Upper lobe of left lung (tissue), 6 donors: ENCODE data around the gene C1orf21. TPM values are rescaled to one million over a fixed set of nuclear protein-coding genes. Genes with fewer than 3 reads are reported as not detected.
"Not testable (repeated sequence)": the region's sequence is repeated elsewhere in the genome, so short reads cannot be mapped to it uniquely, and the experiment has no call there.

Experiments used
- ATAC-seq, 2 donors: fragments of 200-7000 bp; cut with Tn5 transposase; one replicate each; pipeline ENCODE4 v1.9.1; 2022; ENCODE audit warnings: mild to moderate bottlenecking in 2 of 2, moderate library complexity in 2 of 2; ENCODE audit not compliant: low FRiP score in 2 of 2
- DNase-seq, 2 donors: peaks; one replicate each; pipeline ENCODE4 v3.0.0-alpha.2; 2019 to 2020
- H3K27ac ChIP-seq, 4 donors: fragments of 200-600 bp; sonication (generic); one replicate each; pipeline ENCODE4 v1.5.1; 2016 to 2019
- H3K27me3 ChIP-seq, 4 donors: fragments of 200-600 bp; sonication (generic); one replicate each; pipeline ENCODE4 v1.5.1; 2017 to 2019
- H3K36me3 ChIP-seq, 4 donors: fragments of 200-600 bp; sonication (generic); one replicate each; pipeline ENCODE4 v1.5.1; 2016 to 2019
- H3K4me1 ChIP-seq, 4 donors: fragments of 200-600 bp; sonication (generic); one replicate each; pipeline ENCODE4 v1.5.1; 2018 to 2019
- H3K4me3 ChIP-seq, 4 donors: fragments of 200-600 bp; sonication (generic); one replicate each; pipeline ENCODE4 v1.5.1; 2017 to 2019; ENCODE audit warnings: mild to moderate bottlenecking in 2 of 4, moderate library complexity in 1 of 4
- H3K9me3 ChIP-seq, 4 donors: fragments of 200-600 bp; sonication (generic); one replicate each; pipeline ENCODE4 v1.5.1; 2018 to 2019
- EP300 ChIP-seq, 4 donors: sonication (generic); formaldehyde crosslinking; IDR thresholded peaks; one replicate each; pipeline ENCODE4 v1.5.1; 2017; ENCODE audit warnings: antibody characterized with exemption in 4 of 4, control low read depth in 2 of 4
- POLR2A ChIP-seq, 4 donors: fragments of 450-650 bp; IDR thresholded peaks; one replicate each; pipeline ENCODE4 v1.5.1; 2016 to 2017; ENCODE audit warnings: antibody characterized with exemption in 4 of 4, mild to moderate bottlenecking in 2 of 4
- POLR2AphosphoS5 ChIP-seq, 2 donors: sonication (generic); formaldehyde crosslinking; IDR thresholded peaks; one replicate each; pipeline ENCODE4 v1.5.1; 2017; ENCODE audit warnings: antibody characterized with exemption in 2 of 2
- WGBS, 2 donors: methylation state at CpG; one replicate each; pipeline ENCODE4 v1.1.5; 2017 to 2018; 5-methylcytosine and 5-hydroxymethylcytosine counted together
- total RNA-seq, 6 donors: library from RNA; depleted of rRNA in 4 of 6; stranded (reverse); fragments of >200 nt in 4 of 6; gene quantifications; one replicate each; pipeline versions ENCODE4 v1.1.0 to v1.2.1, GENCODE V29; 2016 to 2021
- TF ChIP-seq, protein P1 (sequence below), 6 experiments: fragments of 450-650 bp in 4 of 6; fragments of 200-600 bp in 2 of 6; sonication (generic) in 2 of 6; IDR thresholded peaks; one replicate each; pipeline ENCODE4 v1.5.1; 2016 to 2019; ENCODE audit warnings: antibody characterized with exemption in 6 of 6
- donor health status: DM: no; HTN: no; CAD: no; lungs with moderate emphysema.
- donor health status: DM: no; HTN: yes; CAD: no; lungs with severe emphysema.

C1orf21 gene
- total RNA-seq, 6 donors from 2014 or later = 21.4 to 110 (median 49.2) TPM

DNA sequence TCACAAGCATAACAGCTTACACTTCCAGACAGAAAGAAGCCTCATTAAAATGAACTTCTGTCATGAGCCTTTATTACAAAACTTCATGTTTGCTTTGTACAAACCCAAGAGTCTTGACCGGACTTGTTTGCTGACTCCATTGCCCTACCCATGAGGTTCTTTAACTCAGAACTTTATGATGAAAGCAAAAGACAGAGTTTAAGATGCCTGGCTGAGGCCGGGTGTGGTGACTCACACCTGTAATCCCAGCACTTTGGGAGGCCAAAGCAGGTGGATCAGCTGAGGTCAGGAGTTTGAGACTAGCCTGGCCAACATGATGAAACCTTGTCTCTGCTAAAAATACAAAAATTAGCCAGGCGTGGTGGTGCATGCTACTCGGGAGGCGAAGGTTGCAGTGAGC is 225.4 kb downstream of the C1orf21 start:
- WGBS, 2 donors = 67 to 70% methylated on average over 5 of the region's 5 CpGs
- H3K9me3 ChIP-seq, H3K4me3 ChIP-seq, H3K27me3 ChIP-seq, H3K36me3 ChIP-seq: not testable (repeated sequence)
- peak overlapping the region in 2 of 4 donors; percentile 13 for H3K27ac ChIP-seq
- H3K4me1 ChIP-seq = peaks cover 4 to 16% (median 12%) of the 10 kb centered on the region in 4 donors
- peak; percentile 10 to 71 for ATAC-seq
- peak in 1 of 2 donors; percentile 56 for DNase-seq
- TF ChIP-seq EP300 (IDR thresholded peaks at IDR 0.05) = peak in 1 of 4 donors; percentile 45

DNA sequence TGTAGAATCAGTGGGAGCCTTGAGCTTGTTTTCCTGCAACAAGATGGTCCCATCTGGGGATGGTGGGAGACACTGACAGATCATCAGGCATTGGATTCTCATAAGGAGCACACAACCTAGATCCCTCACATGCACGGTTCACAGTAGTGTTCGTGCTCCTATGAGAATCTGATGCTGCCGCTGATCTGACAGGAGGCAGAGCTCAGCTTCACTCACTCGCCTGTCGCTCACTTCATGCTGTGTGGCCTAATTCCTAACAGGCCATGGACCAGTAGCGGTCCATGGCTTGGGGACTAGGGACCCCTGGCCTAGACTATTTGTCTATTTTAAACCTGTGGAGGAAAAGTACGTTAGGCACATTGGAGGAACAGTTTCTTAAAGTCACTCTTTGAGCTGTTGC is 227.8 kb downstream of the C1orf21 start:
- DNase-seq = no peak
- 91 to 97% methylated on average over 3 to 7 of the region's 7 CpGs for WGBS, 2 donors
- no peak for ATAC-seq
- H3K4me3 ChIP-seq = no peak overlapping the region
- no peak overlapping the region for H3K27ac ChIP-seq
- TF ChIP-seq, protein P1, sequence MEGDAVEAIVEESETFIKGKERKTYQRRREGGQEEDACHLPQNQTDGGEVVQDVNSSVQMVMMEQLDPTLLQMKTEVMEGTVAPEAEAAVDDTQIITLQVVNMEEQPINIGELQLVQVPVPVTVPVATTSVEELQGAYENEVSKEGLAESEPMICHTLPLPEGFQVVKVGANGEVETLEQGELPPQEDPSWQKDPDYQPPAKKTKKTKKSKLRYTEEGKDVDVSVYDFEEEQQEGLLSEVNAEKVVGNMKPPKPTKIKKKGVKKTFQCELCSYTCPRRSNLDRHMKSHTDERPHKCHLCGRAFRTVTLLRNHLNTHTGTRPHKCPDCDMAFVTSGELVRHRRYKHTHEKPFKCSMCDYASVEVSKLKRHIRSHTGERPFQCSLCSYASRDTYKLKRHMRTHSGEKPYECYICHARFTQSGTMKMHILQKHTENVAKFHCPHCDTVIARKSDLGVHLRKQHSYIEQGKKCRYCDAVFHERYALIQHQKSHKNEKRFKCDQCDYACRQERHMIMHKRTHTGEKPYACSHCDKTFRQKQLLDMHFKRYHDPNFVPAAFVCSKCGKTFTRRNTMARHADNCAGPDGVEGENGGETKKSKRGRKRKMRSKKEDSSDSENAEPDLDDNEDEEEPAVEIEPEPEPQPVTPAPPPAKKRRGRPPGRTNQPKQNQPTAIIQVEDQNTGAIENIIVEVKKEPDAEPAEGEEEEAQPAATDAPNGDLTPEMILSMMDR (IDR thresholded peaks at IDR 0.05) = no peak
- TF ChIP-seq POLR2AphosphoS5 (IDR thresholded peaks at IDR 0.05) (peak in 1 of 2 donors; percentile 17), POLR2A (IDR thresholded peaks at IDR 0.05) (no peak), EP300 (IDR thresholded peaks at IDR 0.05) (no peak)
- peaks cover 0 to under 1% (median 0%) of the 10 kb centered on the region in 4 donors for H3K36me3 ChIP-seq
- peaks cover 4 to 16% (median 12%) of the 10 kb centered on the region in 4 donors for H3K4me1 ChIP-seq
- no peaks in the 10 kb centered on the region for H3K9me3 ChIP-seq
- H3K27me3 ChIP-seq = no peaks in the 10 kb centered on the region

DNA sequence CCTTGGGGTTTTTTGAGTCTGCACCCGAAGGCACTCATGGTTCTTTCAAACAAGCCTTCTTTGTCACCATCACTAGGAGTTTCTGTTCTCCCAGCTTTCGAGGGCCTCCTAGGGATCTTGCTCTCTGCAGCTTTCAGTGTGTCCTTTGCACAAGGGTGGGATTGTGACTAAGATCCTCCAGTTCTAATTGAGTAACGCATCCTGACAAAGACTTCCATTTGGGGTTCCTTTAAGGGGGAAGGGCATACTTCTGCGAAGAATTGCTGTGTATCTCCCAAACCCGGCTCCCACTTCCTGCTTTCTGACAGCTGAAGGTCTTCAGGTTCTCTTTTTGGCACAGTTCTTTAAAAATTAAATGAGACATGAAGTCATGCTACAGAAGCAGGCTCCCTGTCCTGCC is 228.5 kb downstream of the C1orf21 start:
- Histone ChIP-seq H3K27ac (no peak overlapping the region), H3K27me3 (no peaks in the 10 kb centered on the region), H3K4me3 (no peak overlapping the region), H3K4me1 (peaks cover 4 to 17% (median 13%) of the 10 kb centered on the region in 4 donors), H3K9me3 (no peaks in the 10 kb centered on the region), H3K36me3 (peaks cover 0 to 3% (median 0%) of the 10 kb centered on the region in 4 donors)
- ATAC-seq (peak in 1 of 2 donors; percentile 15), DNase-seq (peak in 1 of 2 donors; percentile 37)
- TF ChIP-seq POLR2AphosphoS5 (IDR thresholded peaks at IDR 0.05) = no peak
- TF ChIP-seq EP300 (IDR thresholded peaks at IDR 0.05) = no peak
- TF ChIP-seq POLR2A (IDR thresholded peaks at IDR 0.05) = no peak
- TF ChIP-seq, protein P1 (IDR thresholded peaks at IDR 0.05) = no peak
- WGBS, 2 donors = 61 to 76% methylated on average over 5 of the region's 5 CpGs

DNA sequence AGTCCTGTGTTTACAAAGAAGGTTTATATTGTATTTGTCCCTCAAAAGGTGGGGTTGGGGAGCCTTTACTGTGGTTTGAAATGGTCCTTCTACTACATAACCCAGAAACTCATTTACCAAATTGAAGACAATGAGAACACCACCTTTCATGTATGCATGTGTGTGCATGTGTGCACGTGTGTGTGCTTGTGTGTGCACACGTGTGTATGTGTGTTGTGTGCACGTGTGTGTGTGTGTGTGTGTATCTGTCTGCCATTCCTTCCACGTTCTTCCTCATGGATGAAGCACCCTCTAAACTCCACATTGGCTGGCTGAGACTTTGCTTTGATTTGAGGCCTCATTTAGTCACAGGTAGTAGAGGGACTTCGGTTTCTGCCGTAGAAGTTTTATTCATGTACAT is 229.7 kb downstream of the C1orf21 start:
- TF ChIP-seq, protein P1 (IDR thresholded peaks at IDR 0.05) = no peak
- no peak for TF ChIP-seq EP300 (IDR thresholded peaks at IDR 0.05)
- TF ChIP-seq POLR2AphosphoS5 (IDR thresholded peaks at IDR 0.05) = no peak
- TF ChIP-seq POLR2A (IDR thresholded peaks at IDR 0.05) = no peak
- Histone ChIP-seq H3K4me1 (peaks cover 0 to 27% (median 10%) of the 10 kb centered on the region in 4 donors), H3K27ac (no peak overlapping the region), H3K36me3 (peaks cover 0 to 3% (median 0%) of the 10 kb centered on the region in 4 donors), H3K27me3 (no peaks in the 10 kb centered on the region), H3K9me3 (no peaks in the 10 kb centered on the region), H3K4me3 (no peak overlapping the region)
- no peak for ATAC-seq
- no peak for DNase-seq
- 83 to 86% methylated on average over 5 to 6 of the region's 6 CpGs for WGBS, 2 donors

DNA sequence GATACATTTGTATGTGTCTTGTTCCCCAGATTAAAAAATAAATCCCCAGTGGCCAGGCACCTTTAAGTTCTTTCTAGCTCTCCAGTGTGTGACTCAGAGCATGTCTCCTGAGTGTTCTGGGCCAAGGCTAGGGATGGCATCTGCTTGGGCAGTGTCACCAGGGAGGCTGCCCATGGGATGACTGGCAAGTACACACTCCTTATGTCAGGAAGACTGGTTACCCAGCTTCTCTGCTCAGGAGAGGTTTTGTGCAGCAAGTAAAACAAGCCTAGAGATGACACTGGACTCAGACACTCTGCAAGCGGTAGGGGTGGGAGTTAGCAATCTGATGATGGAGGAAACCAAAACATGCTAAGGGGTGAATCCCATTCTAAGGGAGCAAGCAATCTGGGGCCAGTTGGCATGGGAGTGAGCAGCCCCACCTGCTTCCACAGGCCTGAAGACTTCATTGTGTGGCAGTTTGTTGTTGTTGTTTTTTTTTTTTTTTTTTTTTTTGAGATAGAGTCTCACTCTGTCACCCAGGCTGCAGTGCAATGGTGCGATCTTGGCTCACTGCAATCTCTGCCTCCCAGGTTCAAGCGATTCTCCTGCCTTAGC is 230.7 kb downstream of the C1orf21 start:
- ATAC-seq (no peak), DNase-seq (no peak)
- 95 to 100% methylated on average over 3 of the region's 3 CpGs for WGBS, 2 donors
- Histone ChIP-seq H3K4me3 (no peak overlapping the region), H3K4me1 (peaks cover 0 to 30% (median 10%) of the 10 kb centered on the region in 4 donors), H3K9me3 (no peaks in the 10 kb centered on the region), H3K27ac (no peak overlapping the region), H3K27me3 (no peaks in the 10 kb centered on the region), H3K36me3 (peaks cover 0 to 3% (median 0%) of the 10 kb centered on the region in 4 donors)
- TF ChIP-seq EP300 (IDR thresholded peaks at IDR 0.05) = no peak
- no peak for TF ChIP-seq POLR2AphosphoS5 (IDR thresholded peaks at IDR 0.05)
- TF ChIP-seq POLR2A (IDR thresholded peaks at IDR 0.05) = no peak
- TF ChIP-seq, protein P1 (IDR thresholded peaks at IDR 0.05) = no peak
